ENCODE measurements around the gene DAAM1. TPM values are rescaled to one million over a fixed set of nuclear protein-coding genes. Genes with fewer than 3 reads are reported as not detected.

The DAAM1 gene
- polyA plus RNA-seq, 1 donor (not counting 4 experiments of a cell fraction or from before 2014, with no cell fraction given): 44.6 TPM

DNA sequence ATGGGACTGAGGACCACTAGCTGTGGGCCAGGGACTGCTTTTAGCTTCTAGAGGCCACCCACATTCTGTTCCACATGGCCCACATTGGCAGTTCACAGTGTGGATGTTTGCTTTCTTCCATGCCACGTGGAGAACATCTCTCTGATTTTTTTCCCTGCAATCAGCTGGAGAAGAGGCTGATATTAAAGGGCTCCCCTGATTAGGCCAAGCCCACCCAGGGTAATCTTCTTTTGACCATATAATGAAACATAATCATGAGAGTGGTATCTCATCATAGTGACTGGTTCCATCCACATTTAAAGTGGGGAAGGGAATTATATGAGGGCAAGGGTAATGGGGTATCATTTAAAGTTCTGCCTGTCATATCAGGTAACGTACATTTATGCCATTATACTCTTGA is 15.8 kb downstream of the DAAM1 start:
- Histone ChIP-seq H3K9me3 (ENCODE audit: control insufficient read depth, low read depth, low read length) (no peaks in the 10 kb centered on the region), H3K4me2 (ENCODE audit: control insufficient read depth, extremely low read depth, insufficient read depth, low read depth, low read length) (no peak overlapping the region), H3K79me2 (ENCODE audit: control insufficient read depth, insufficient read depth, low read length) (peaks cover 28% of the 10 kb centered on the region), H3K9me1 (ENCODE audit: control insufficient read depth, extremely low read depth, insufficient read depth, low read length) (no peaks in the 10 kb centered on the region), H3K27ac (ENCODE audit: control insufficient read depth, insufficient read depth, low read length) (no peak overlapping the region), H3K27me3 (ENCODE audit: control insufficient read depth, extremely low read depth, insufficient read depth, low read length) (no peaks in the 10 kb centered on the region), H3K4me1 (ENCODE audit: control insufficient read depth, extremely low read depth, insufficient read depth, low read length) (no peaks in the 10 kb centered on the region), H2AFZ (ENCODE audit: control insufficient read depth, low read length) (no peak overlapping the region), H3K4me3 (ENCODE audit: control insufficient read depth in 2 of 3, extremely low read depth in 1 of 3, insufficient read depth in 2 of 3, low read depth in 1 of 3, low read length in 3 of 3) (no peak overlapping the region), H3K36me3 (ENCODE audit: control insufficient read depth in 2 of 2, extremely low read depth in 1 of 2, insufficient read depth in 2 of 2, low read length in 2 of 2) (no peaks in the 10 kb centered on the region), H4K20me1 (ENCODE audit: control insufficient read depth, extremely low read depth, insufficient read depth, low read length) (no peaks in the 10 kb centered on the region), H3K9ac (ENCODE audit: control insufficient read depth, extremely low read depth, insufficient read depth, low read length) (no peak overlapping the region)
- DNase-seq (ENCODE audit: low read depth, low spot score) (no peak), FAIRE-seq (no peak)
- dilution Hi-C loops (cut with MboI; ENCODE audit: extremely low pct_ligation_motif_present, low sequenced_read_pairs): no loop called here
- TF ChIP-seq, protein P1, sequence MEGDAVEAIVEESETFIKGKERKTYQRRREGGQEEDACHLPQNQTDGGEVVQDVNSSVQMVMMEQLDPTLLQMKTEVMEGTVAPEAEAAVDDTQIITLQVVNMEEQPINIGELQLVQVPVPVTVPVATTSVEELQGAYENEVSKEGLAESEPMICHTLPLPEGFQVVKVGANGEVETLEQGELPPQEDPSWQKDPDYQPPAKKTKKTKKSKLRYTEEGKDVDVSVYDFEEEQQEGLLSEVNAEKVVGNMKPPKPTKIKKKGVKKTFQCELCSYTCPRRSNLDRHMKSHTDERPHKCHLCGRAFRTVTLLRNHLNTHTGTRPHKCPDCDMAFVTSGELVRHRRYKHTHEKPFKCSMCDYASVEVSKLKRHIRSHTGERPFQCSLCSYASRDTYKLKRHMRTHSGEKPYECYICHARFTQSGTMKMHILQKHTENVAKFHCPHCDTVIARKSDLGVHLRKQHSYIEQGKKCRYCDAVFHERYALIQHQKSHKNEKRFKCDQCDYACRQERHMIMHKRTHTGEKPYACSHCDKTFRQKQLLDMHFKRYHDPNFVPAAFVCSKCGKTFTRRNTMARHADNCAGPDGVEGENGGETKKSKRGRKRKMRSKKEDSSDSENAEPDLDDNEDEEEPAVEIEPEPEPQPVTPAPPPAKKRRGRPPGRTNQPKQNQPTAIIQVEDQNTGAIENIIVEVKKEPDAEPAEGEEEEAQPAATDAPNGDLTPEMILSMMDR (optimal IDR thresholded peaks at IDR 0.05 in 1 of 3, IDR thresholded peaks at IDR 0.05 in 1 of 3, conservative IDR thresholded peaks at IDR 0.05 in 1 of 3; ENCODE audit: extremely low read depth in 1 of 3, insufficient read depth in 2 of 3, low read length in 3 of 3): no peak
- no peak for TF ChIP-seq EZH2 (IDR thresholded peaks at IDR 0.05; ENCODE audit: low read length)

DNA sequence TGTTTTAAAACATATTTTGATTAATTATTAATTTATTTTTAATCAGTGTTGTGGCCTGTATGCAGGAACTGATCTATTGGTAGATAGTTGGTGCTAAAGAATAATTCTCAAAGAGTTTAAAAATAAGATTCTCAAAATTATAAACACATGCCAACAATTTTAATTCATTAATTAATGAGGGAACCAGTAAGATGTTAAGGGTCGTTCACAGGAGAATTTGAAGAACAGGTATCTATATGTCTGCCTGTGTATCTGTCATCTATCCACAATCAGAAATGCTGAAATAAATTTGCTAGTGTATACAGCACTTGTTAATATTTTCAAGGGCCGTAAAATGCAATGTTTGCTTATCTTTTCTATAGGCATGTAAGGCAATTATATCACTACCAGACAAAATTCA is 18.4 kb downstream of the DAAM1 start:
- Histone ChIP-seq H4K20me1 (ENCODE audit: control insufficient read depth, extremely low read depth, insufficient read depth, low read length) (no peaks in the 10 kb centered on the region), H3K4me2 (ENCODE audit: control insufficient read depth, extremely low read depth, insufficient read depth, low read depth, low read length) (no peak overlapping the region), H3K79me2 (ENCODE audit: control insufficient read depth, insufficient read depth, low read length) (peaks cover 23% of the 10 kb centered on the region), H3K4me1 (ENCODE audit: control insufficient read depth, extremely low read depth, insufficient read depth, low read length) (peaks cover under 1% of the 10 kb centered on the region), H3K9me3 (ENCODE audit: control insufficient read depth, low read depth, low read length) (no peaks in the 10 kb centered on the region), H3K9me1 (ENCODE audit: control insufficient read depth, extremely low read depth, insufficient read depth, low read length) (no peaks in the 10 kb centered on the region), H3K4me3 (ENCODE audit: control insufficient read depth in 2 of 3, extremely low read depth in 1 of 3, insufficient read depth in 2 of 3, low read depth in 1 of 3, low read length in 3 of 3) (no peak overlapping the region), H3K27ac (ENCODE audit: control insufficient read depth, insufficient read depth, low read length) (no peak overlapping the region), H3K9ac (ENCODE audit: control insufficient read depth, extremely low read depth, insufficient read depth, low read length) (no peak overlapping the region), H3K36me3 (ENCODE audit: control insufficient read depth in 2 of 2, extremely low read depth in 1 of 2, insufficient read depth in 2 of 2, low read length in 2 of 2) (no peaks in the 10 kb centered on the region), H3K27me3 (ENCODE audit: control insufficient read depth, extremely low read depth, insufficient read depth, low read length) (no peaks in the 10 kb centered on the region), H2AFZ (ENCODE audit: control insufficient read depth, low read length) (no peak overlapping the region)
- DNase-seq (ENCODE audit: low read depth, low spot score) (no peak), FAIRE-seq (no peak)
- dilution Hi-C loops (cut with MboI; ENCODE audit: extremely low pct_ligation_motif_present, low sequenced_read_pairs): no loop called here
- TF ChIP-seq, protein P1 (optimal IDR thresholded peaks at IDR 0.05 in 1 of 3, IDR thresholded peaks at IDR 0.05 in 1 of 3, conservative IDR thresholded peaks at IDR 0.05 in 1 of 3; ENCODE audit: extremely low read depth in 1 of 3, insufficient read depth in 2 of 3, low read length in 3 of 3): no peak
- no peak for TF ChIP-seq EZH2 (IDR thresholded peaks at IDR 0.05; ENCODE audit: low read length)
